ENCODE data around the gene AMHR2. TPM values are rescaled to one million over a fixed set of nuclear protein-coding genes. Genes with fewer than 3 reads are reported as not detected.

The AMHR2 gene
- total and polyA plus RNA-seq, 9 of the 15 experiments (the other 6 are each of a cell fraction or from before 2014, with no cell fraction given), result 8.9 to 49.7 (median 19.3) TPM

- ATAC-seq (no peak), DNase-seq (ENCODE audit: extremely low read depth in 1 of 4, low spot score in 3 of 4) (no peak), FAIRE-seq (peak; percentile 23)
- Histone ChIP-seq H3K36me3 (ENCODE audit: control insufficient read depth, insufficient read depth, low read length) (peaks cover 100% of the 10 kb centered on the region), H3K27ac (ENCODE audit: extremely low read depth, low read depth, low read length) (no peak overlapping the region), H3K9ac (ENCODE audit: insufficient read depth in 1 of 2, low read depth in 2 of 2, low read length in 2 of 2) (no peak overlapping the region), H3K4me1 (replicated peaks in 1 of 2; ENCODE audit: control insufficient read depth in 2 of 2, insufficient read depth in 2 of 2, low read length in 2 of 2) (peaks cover 0 to 3% of the 10 kb centered on the region in 2 experiments; a peak in 1 of 5 replicates), H3K9me1 (ENCODE audit: control insufficient read depth, insufficient read depth, low read length) (no peaks in the 10 kb centered on the region), H3K27me3 (ENCODE audit: control insufficient read depth in 2 of 2, insufficient read depth in 2 of 2, low read length in 2 of 2) (no peaks in the 10 kb centered on the region), H3K4me3 (no peak overlapping the region), H3K4me2 (ENCODE audit: insufficient read depth, low read length) (no peak overlapping the region), H3K79me2 (ENCODE audit: control insufficient read depth, insufficient read depth, low read length) (peaks cover 97% of the 10 kb centered on the region), H2AFZ (ENCODE audit: low read depth, low read length) (no peak overlapping the region), H4K20me1 (replicated peaks; ENCODE audit: control insufficient read depth, insufficient read depth, low read length) (peaks cover 27% of the 10 kb centered on the region), H3K9me3 (replicated peaks; ENCODE audit: control insufficient read depth, insufficient read depth, low read depth, low read length) (no peaks in the 10 kb centered on the region)
- in situ Hi-C loops (cut with MboI) (no loop called here), intact Hi-C loops (cut with micrococcal nuclease) (no loop called here)
- TF ChIP-seq ZNF592 (IDR thresholded peaks at IDR 0.05) (no peak), MAFF (IDR thresholded peaks at IDR 0.05; ENCODE audit: low read length) (no peak), CREBBP (IDR thresholded peaks at IDR 0.05; ENCODE audit: low read depth, low read length) (no peak), ZNF75A (CRISPR knock-in tag; IDR thresholded peaks at IDR 0.05) (no peak), ARHGAP35 (IDR thresholded peaks at IDR 0.05; ENCODE audit: partially characterized antibody) (no peak), DEAF1 (CRISPR knock-in tag; IDR thresholded peaks at IDR 0.05) (no peak), MTF1 (CRISPR knock-in tag; IDR thresholded peaks at IDR 0.05; ENCODE audit: borderline replicate concordance) (no peak), POLR2AphosphoS5 (IDR thresholded peaks at IDR 0.05; ENCODE audit: control insufficient read depth, insufficient read depth, low read depth, low read length) (0 out of 2 replicates have a peak, but pooled peaks have one; percentile 40), ATF4 (CRISPR knock-in tag; IDR thresholded peaks at IDR 0.05) (no peak), POLR2A (conservative IDR thresholded peaks at IDR 0.05) (0 out of 2 replicates have a peak, but pooled peaks have one; percentile 28)
- POLR2A ChIA-PET, result interaction anchor here (0.7 to 8.8 kb wide), 3 partner anchors 12 to 166 kb away, joined by 3 to 87 read pairs (median 6); partner anchors contain the start of gene PRR13
- CTCF ChIA-PET (ENCODE audit: low intra/inter-chr PET ratio), result no interaction called here
- BruUV-seq (replicated peaks), result no TSS peak
- WGBS (ENCODE audit: insufficient coverage, low coverage, missing lambda C conversion rate), result 77% methylated on average over 3 of the region's 3 CpGs
These were observed 39.3 kb downstream of the AMHR2 start for GRCh38 chr12:53462935-53463334.

Measured in K562 (cell line).